Psoas muscle (tissue), 8 donors: ENCODE results near the gene ALOXE3. TPM values are rescaled to one million over a fixed set of nuclear protein-coding genes. Genes with fewer than 3 reads are reported as not detected.

ENCODE experiments used
- ATAC-seq, 4 donors: fragments of 200-7000 bp; cut with Tn5 transposase; one replicate each; pipeline ENCODE4 v1.9.1; 2020; ENCODE audit warnings: moderate library complexity in 3 of 4, mild to moderate bottlenecking in 2 of 4
- DNase-seq, 2 donors: peaks; one replicate each; pipeline ENCODE4 v3.0.0-alpha.2; 2020
- H3K27ac ChIP-seq: fragments of 200-600 bp; one replicate; pipeline ENCODE4 v1.8.0; 2022
- H3K27me3 ChIP-seq, 3 donors: fragments of 200-600 bp in 1 of 3; one replicate each; pipeline versions ENCODE4 v1.6.1 to v1.8.0; 2013 to 2022; ENCODE audit warnings: low read length in 2 of 3, mild to moderate bottlenecking in 2 of 3, moderate library complexity in 1 of 3; ENCODE audit not compliant: insufficient read depth in 3 of 3
- H3K36me3 ChIP-seq, 2 donors: fragments of 200-600 bp in 1 of 2; one replicate each; pipeline versions ENCODE4 v1.6.1 to v1.8.0; 2013 to 2022; ENCODE audit warnings: low read depth in 1 of 2, mild to moderate bottlenecking in 1 of 2, moderate library complexity in 1 of 2; ENCODE audit not compliant: insufficient read depth in 1 of 2
- H3K4me1 ChIP-seq: fragments of 200-600 bp; one replicate; pipeline ENCODE4 v1.8.0; 2022
- H3K4me3 ChIP-seq: fragments of 200-600 bp; one replicate; pipeline ENCODE4 v1.8.0; 2022; ENCODE audit warnings: mild to moderate bottlenecking
- H3K9me3 ChIP-seq: fragments of 200-600 bp; one replicate; pipeline ENCODE4 v1.8.0; 2022
- CTCF ChIP-seq: fragments of 200-600 bp; IDR thresholded peaks from one replicate; pipeline ENCODE4 v1.8.0; 2022; ENCODE audit warnings: antibody characterized with exemption
- WGBS, 3 donors: extraction: QIAGEN DNeasy Blood & Tissue Kit; methylation state at CpG; one replicate each; pipeline versions ENCODE4 v1.1.6 to v1.1.7; 2013; 5-methylcytosine and 5-hydroxymethylcytosine counted together
- intact Hi-C, 2 donors: fragments of 100-400 bp; cut with DNase I; formaldehyde crosslinking; loops; one replicate each; pipeline versions ENCODE4 v1.11.0 to v1.14.2; 2022
- polyA plus RNA-seq, 3 donors: library from polyadenylated mRNA; stranded (reverse); fragments of 200-250 nt; gene quantifications; one replicate each; pipeline ENCODE4 v1.2.3, GENCODE V29; 2013
- total RNA-seq, 4 donors: library from RNA; stranded (reverse); fragmentation: NEBNext Ultra II Directional in 2 of 4; extraction: Animal tissue kit (Norgen Biotek cat#: 25700) in 2 of 4; gene quantifications; one replicate each; pipeline versions ENCODE4 v1.2.1 to v1.2.4, GENCODE V29; 2021 to 2023
- donor health status: healthy with polysubstance abuse.
- donor health status: DM: no; HTN: no; CAD: no; lungs with moderate emphysema.
- donor health status: Bipolar disorder and iron deficiency.
- donor health status: healthy.
- donor health status: DM: yes; HTN: yes; CAD: no.
- donor health status: DM: no; HTN: no; CAD: no.
- donor health status: DM: no; HTN: no; CAD: no.
- donor health status: DM: yes; HTN: yes; CAD: no.

Gene ALOXE3
- total and polyA plus RNA-seq, 7 donors = 0.42 TPM; not detected in 6

GRCh38 chr17:8073627-8074484, 44.5 kb downstream of the ALOXE3 start:
- Histone ChIP-seq H3K36me3 (no peaks in the 10 kb centered on the region), H3K4me1 (peaks cover 10% of the 10 kb centered on the region), H3K27ac (no peak overlapping the region), H3K27me3 (peaks cover 0 to 79% (median 27%) of the 10 kb centered on the region in 3 donors), H3K4me3 (no peak overlapping the region), H3K9me3 (no peaks in the 10 kb centered on the region)
- ATAC-seq (peak; percentile 74 to 89 (median 76)), DNase-seq (peak; percentile 72 to 87)
- TF ChIP-seq CTCF = peak; percentile 81
- intact Hi-C loops = no loop called here
- 2 to 5% (median 4%) methylated on average over 27 to 28 of the region's 28 CpGs for WGBS, 3 donors

GRCh38 chr17:8072729-8073461, 45.4 kb downstream of the ALOXE3 start:
- Histone ChIP-seq H3K4me3 (peak overlapping the region; percentile 30), H3K4me1 (peaks cover 10% of the 10 kb centered on the region), H3K36me3 (no peaks in the 10 kb centered on the region), H3K27me3 (peaks cover 0 to 69% (median 27%) of the 10 kb centered on the region in 3 donors), H3K9me3 (no peaks in the 10 kb centered on the region), H3K27ac (no peak overlapping the region)
- DNase-seq (no peak), ATAC-seq (peak; percentile 12 to 47 (median 28))
- intact Hi-C loops = no loop called here
- 3 to 4% (median 3%) methylated on average over 40 of the region's 40 CpGs for WGBS, 3 donors
- no peak for TF ChIP-seq CTCF

- no peaks in the 10 kb centered on the region for H3K9me3 ChIP-seq
- H3K36me3 ChIP-seq = no peaks in the 10 kb centered on the region
- intact Hi-C loops = no loop called here
- TF ChIP-seq CTCF = no peak
- no peak for ATAC-seq
- no peak overlapping the region for H3K27ac ChIP-seq
- 9 to 10% (median 10%) methylated on average over 28 of the region's 28 CpGs for WGBS, 3 donors
- peaks cover 10% of the 10 kb centered on the region for H3K4me1 ChIP-seq
- H3K4me3 ChIP-seq = peak overlapping the region; percentile 30
- peaks cover 0 to 64% (median 27%) of the 10 kb centered on the region in 3 donors for H3K27me3 ChIP-seq
- no peak for DNase-seq
Observed at GRCh38 chr17:8072341-8072728, 46.0 kb downstream of the ALOXE3 start.

- no peak for ATAC-seq
- Histone ChIP-seq H3K4me1 (peaks cover 10% of the 10 kb centered on the region), H3K27me3 (peaks cover 0 to 55% (median 25%) of the 10 kb centered on the region in 3 donors), H3K4me3 (no peak overlapping the region), H3K9me3 (no peaks in the 10 kb centered on the region), H3K27ac (no peak overlapping the region), H3K36me3 (no peaks in the 10 kb centered on the region)
- intact Hi-C loops = no loop called here
- no peak for DNase-seq
- TF ChIP-seq CTCF = no peak
- 84 to 89% (median 87%) methylated on average over 12 of the region's 12 CpGs for WGBS, 3 donors
Observed at GRCh38 chr17:8071496-8071895, 46.8 kb downstream of the ALOXE3 start.
